ENCODE measurements around the gene R3HDM2.

Gene R3HDM2

GRCh38 chr12:57205931-57206330 is 224.9 kb downstream of the R3HDM2 start:
- TF ChIP-seq SIN3A (IDR thresholded peaks at IDR 0.05; ENCODE audit: borderline replicate concordance, insufficient read depth, low read length): no peak
- TF ChIP-seq FOXP2 (optimal IDR thresholded peaks at IDR 0.05; ENCODE audit: borderline replicate concordance, extremely low read depth, extremely low read length, insufficient read depth): no peak
- no peak for TF ChIP-seq REST (IDR thresholded peaks at IDR 0.05; ENCODE audit: insufficient read depth in 1 of 2, low read depth in 2 of 2, low read length in 2 of 2)
- TF ChIP-seq TAF1 (IDR thresholded peaks at IDR 0.05; ENCODE audit: borderline replicate concordance, insufficient read depth, low read length): no peak
- TF ChIP-seq POLR2AphosphoS5 (IDR thresholded peaks at IDR 0.05; ENCODE audit: low read depth, low read length): no peak

- TF ChIP-seq TAF1 (IDR thresholded peaks at IDR 0.05; ENCODE audit: borderline replicate concordance, insufficient read depth, low read length) (no peak), REST (IDR thresholded peaks at IDR 0.05; ENCODE audit: insufficient read depth in 1 of 2, low read depth in 2 of 2, low read length in 2 of 2) (no peak), POLR2AphosphoS5 (IDR thresholded peaks at IDR 0.05; ENCODE audit: low read depth, low read length) (no peak), SIN3A (IDR thresholded peaks at IDR 0.05; ENCODE audit: borderline replicate concordance, insufficient read depth, low read length) (no peak), FOXP2 (optimal IDR thresholded peaks at IDR 0.05; ENCODE audit: borderline replicate concordance, extremely low read depth, extremely low read length, insufficient read depth) (no peak)
Observed at GRCh38 chr12:57205186-57205585, 225.7 kb downstream of the R3HDM2 start.

- TF ChIP-seq REST (IDR thresholded peaks at IDR 0.05; ENCODE audit: insufficient read depth in 1 of 2, low read depth in 2 of 2, low read length in 2 of 2) (no peak), FOXP2 (optimal IDR thresholded peaks at IDR 0.05; ENCODE audit: borderline replicate concordance, extremely low read depth, extremely low read length, insufficient read depth) (no peak), TAF1 (IDR thresholded peaks at IDR 0.05; ENCODE audit: borderline replicate concordance, insufficient read depth, low read length) (no peak), SIN3A (IDR thresholded peaks at IDR 0.05; ENCODE audit: borderline replicate concordance, insufficient read depth, low read length) (no peak), POLR2AphosphoS5 (IDR thresholded peaks at IDR 0.05; ENCODE audit: low read depth, low read length) (no peak)
Observed at GRCh38 chr12:57204454-57204853, 226.4 kb downstream of the R3HDM2 start.

- TF ChIP-seq FOXP2 (optimal IDR thresholded peaks at IDR 0.05; ENCODE audit: borderline replicate concordance, extremely low read depth, extremely low read length, insufficient read depth) (no peak), POLR2AphosphoS5 (IDR thresholded peaks at IDR 0.05; ENCODE audit: low read depth, low read length) (no peak), SIN3A (IDR thresholded peaks at IDR 0.05; ENCODE audit: borderline replicate concordance, insufficient read depth, low read length) (no peak), TAF1 (IDR thresholded peaks at IDR 0.05; ENCODE audit: borderline replicate concordance, insufficient read depth, low read length) (no peak), REST (IDR thresholded peaks at IDR 0.05; ENCODE audit: insufficient read depth in 1 of 2, low read depth in 2 of 2, low read length in 2 of 2) (no peak)
Observed at GRCh38 chr12:57203791-57204190, 227.1 kb downstream of the R3HDM2 start.

Measured in PFSK-1 (cell line).